Brain microvascular endothelial cell (primary cell): ENCODE data around the gene HADH.

Experiments
- DNase-seq: peaks from one replicate; pipeline ENCODE4 v3.0.0-alpha.2; 2020
- H3K27ac ChIP-seq: fragments of 250-450 bp; sonication (Bioruptor Pico); 2 replicates; pipeline ENCODE4 v1.5.1; 2020; ENCODE audit warnings: mild to moderate bottlenecking, moderate library complexity
- H3K27me3 ChIP-seq: fragments of 250-450 bp; sonication (Bioruptor Pico); replicated peaks from 2 replicates; pipeline ENCODE4 v1.5.1; 2020; ENCODE audit warnings: mild to moderate bottlenecking
- H3K36me3 ChIP-seq: fragments of 250-450 bp; sonication (Bioruptor Pico); replicated peaks from 2 replicates; pipeline ENCODE4 v1.5.1; 2020; ENCODE audit warnings: mild to moderate bottlenecking
- H3K4me3 ChIP-seq: 2 replicates; pipeline ENCODE4 v1.5.1; 2011; ENCODE audit warnings: low read depth, mild to moderate bottlenecking, control low read depth, low read length, moderate library complexity
- in situ Hi-C: cut with HindIII; loops from 2 replicates; pipeline ENCODE4 v1.10.0; 2017; ENCODE audit warnings: low sequenced_read_pairs, low pct_ligation_motif_present
- TF ChIP-seq, protein P1 (sequence below): IDR thresholded peaks from 2 replicates; pipeline ENCODE4 v1.5.1; 2011; ENCODE audit warnings: low read depth, mild to moderate bottlenecking, moderate library complexity, low read length, control low read depth, inconsistent platforms; ENCODE audit errors: missing control alignments

HADH gene

GRCh38 chr4:108051343-108051742 lies 61.7 kb downstream of the HADH start:
- no peak for DNase-seq
- Histone ChIP-seq H3K27me3 (no peaks in the 10 kb centered on the region), H3K27ac (no peak overlapping the region), H3K36me3 (no peaks in the 10 kb centered on the region), H3K4me3 (no peak overlapping the region)
- TF ChIP-seq, protein P1, sequence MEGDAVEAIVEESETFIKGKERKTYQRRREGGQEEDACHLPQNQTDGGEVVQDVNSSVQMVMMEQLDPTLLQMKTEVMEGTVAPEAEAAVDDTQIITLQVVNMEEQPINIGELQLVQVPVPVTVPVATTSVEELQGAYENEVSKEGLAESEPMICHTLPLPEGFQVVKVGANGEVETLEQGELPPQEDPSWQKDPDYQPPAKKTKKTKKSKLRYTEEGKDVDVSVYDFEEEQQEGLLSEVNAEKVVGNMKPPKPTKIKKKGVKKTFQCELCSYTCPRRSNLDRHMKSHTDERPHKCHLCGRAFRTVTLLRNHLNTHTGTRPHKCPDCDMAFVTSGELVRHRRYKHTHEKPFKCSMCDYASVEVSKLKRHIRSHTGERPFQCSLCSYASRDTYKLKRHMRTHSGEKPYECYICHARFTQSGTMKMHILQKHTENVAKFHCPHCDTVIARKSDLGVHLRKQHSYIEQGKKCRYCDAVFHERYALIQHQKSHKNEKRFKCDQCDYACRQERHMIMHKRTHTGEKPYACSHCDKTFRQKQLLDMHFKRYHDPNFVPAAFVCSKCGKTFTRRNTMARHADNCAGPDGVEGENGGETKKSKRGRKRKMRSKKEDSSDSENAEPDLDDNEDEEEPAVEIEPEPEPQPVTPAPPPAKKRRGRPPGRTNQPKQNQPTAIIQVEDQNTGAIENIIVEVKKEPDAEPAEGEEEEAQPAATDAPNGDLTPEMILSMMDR: no peak
- in situ Hi-C loops: no loop called here

DNA sequence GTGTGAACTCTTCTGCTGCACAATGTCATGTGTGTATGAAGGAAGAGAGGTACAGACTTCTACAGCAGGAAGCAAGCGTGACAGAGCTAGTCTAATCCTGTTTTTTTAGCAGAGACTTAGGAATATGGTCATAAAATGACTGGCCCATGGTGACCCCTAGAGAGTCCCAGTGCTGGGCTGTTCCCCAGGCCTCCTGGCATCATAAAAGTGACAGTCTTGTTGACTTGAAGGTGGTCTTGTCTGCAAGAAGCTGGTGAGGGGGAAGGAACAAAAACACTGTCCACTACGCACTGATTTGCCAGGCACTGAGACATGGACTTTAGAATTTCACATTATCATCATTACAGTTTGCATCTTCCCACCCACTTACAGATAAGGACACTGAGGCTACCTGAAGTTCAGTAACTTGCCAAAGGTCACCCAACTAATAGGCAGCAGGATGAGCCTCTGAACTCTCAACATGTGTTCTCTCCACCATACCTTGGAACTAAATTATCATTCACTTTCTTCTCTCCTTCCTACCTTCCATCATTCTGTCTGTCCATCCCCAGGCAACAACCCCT lies 63.0 kb downstream of the HADH start:
- no peaks in the 10 kb centered on the region for H3K27me3 ChIP-seq
- H3K27ac ChIP-seq: no peak overlapping the region
- TF ChIP-seq, protein P1: no peak
- H3K4me3 ChIP-seq: no peak overlapping the region
- DNase-seq: no peak
- H3K36me3 ChIP-seq: no peaks in the 10 kb centered on the region
- in situ Hi-C loops: no loop called here

GRCh38 chr4:108053251-108053711 lies 63.6 kb downstream of the HADH start:
- H3K27me3 ChIP-seq: no peaks in the 10 kb centered on the region
- no peak overlapping the region for H3K27ac ChIP-seq
- H3K36me3 ChIP-seq: no peaks in the 10 kb centered on the region
- no peak for DNase-seq
- TF ChIP-seq, protein P1: no peak
- in situ Hi-C loops: no loop called here
- no peak overlapping the region for H3K4me3 ChIP-seq

- no peak overlapping the region for H3K4me3 ChIP-seq
- no peaks in the 10 kb centered on the region for H3K27me3 ChIP-seq
- in situ Hi-C loops: no loop called here
- TF ChIP-seq, protein P1: no peak
- H3K27ac ChIP-seq: no peak overlapping the region
- H3K36me3 ChIP-seq: no peaks in the 10 kb centered on the region
- no peak for DNase-seq
Observed at GRCh38 chr4:108054025-108054638, 64.4 kb downstream of the HADH start.

GRCh38 chr4:108055787-108056186 lies 66.1 kb downstream of the HADH start:
- TF ChIP-seq, protein P1: no peak
- H3K27me3 ChIP-seq: no peaks in the 10 kb centered on the region
- in situ Hi-C loops: no loop called here
- H3K4me3 ChIP-seq: no peak overlapping the region
- no peak overlapping the region for H3K27ac ChIP-seq
- no peaks in the 10 kb centered on the region for H3K36me3 ChIP-seq
- DNase-seq: no peak

DNA sequence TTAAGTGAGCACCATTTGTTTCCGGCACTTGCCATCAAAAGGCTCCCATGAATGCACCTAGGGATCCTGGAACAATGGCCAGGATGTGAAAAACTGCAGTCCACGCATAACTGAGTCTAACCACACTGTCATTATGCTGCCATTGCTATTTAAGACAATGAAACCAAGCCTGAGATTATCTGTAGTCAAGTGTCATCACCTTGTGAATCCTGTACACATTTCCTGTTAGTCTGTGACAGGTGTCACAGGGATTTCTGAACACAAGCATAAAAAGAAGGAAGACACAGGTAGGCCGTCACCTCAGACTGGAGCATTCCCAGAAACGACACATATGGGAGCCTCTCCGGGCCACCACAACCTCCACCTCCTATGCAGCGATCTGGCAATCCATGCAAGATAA lies 66.7 kb downstream of the HADH start:
- H3K4me3 ChIP-seq: no peak overlapping the region
- in situ Hi-C loops: no loop called here
- H3K27me3 ChIP-seq: no peaks in the 10 kb centered on the region
- TF ChIP-seq, protein P1: no peak
- H3K36me3 ChIP-seq: no peaks in the 10 kb centered on the region
- H3K27ac ChIP-seq: no peak overlapping the region
- DNase-seq: no peak
